Fibroblast of skin of left biceps (primary cell): ENCODE measurements around the gene ENPP7.

ENCODE experiments used
- DNase-seq, 2 experiments: peaks; one replicate each; pipeline ENCODE4 v3.0.0-alpha.2; 2013; ENCODE audit warnings: low read depth in 2 of 2

The ENPP7 gene

GRCh38 chr17:79730769-79731483 lies at the start of gene ENPP7:
TSS of gene ENPP7 (plus strand) at chr17:79730943. CDS start at chr17:79731140, 197 bp downstream.
- no peak for DNase-seq

DNA sequence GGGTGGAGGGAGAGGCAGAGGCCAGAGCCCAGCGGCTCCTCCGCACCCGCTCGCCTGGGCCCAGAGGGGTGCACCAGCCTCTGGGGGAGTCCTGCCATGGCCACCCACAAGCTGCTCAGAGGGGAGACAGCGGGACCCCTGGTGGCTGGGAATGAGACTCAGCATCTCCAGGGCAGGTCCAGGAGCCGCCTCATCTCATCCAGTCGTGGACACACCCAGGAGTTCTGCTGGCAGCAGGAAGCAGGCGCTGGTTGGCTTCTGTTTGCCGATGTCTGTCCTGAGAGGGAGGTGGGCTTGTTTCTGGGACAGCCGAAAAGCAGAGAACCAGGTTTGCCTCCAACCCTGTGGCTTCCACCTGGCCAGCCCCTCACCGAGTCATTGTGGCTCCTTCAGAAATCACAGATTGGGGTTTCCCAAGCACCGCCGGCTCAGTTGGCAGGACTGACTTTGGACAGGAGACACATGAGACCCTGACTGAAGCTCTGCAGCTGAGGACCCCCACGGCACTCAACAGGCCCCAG lies 49.6 kb upstream of the ENPP7 start:
- no peak for DNase-seq

DNA sequence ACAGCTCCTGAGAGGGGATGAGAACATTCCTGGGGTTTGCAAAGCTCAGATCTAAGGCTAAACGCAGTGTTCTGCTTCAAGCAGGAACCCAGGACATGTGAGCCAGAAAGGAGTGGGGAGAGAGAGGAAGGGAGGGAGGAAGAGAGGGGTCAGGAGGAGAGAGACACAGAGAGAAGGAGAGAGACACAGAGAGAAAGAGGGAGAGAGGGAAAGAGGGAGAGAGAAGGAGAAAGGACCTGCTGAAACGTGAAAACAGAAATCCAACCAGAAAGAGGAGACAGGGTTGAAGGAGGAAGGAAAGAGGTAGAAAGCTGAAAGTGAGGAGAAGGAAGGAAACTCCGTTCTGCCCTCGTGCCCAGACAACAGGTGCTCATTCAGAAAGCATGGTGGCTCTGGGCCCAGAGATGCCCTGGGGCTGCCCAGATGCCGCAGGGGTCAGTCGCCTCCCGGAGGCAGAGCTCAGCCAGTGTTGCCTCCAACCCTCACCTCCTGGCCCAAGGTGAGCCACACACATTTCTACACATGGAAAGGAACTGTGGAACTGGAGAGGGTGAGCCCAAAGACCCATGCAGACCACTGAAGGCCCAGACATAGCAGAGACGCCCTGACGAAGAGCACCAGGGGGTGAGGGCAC lies 49.0 kb upstream of the ENPP7 start:
- no peak for DNase-seq

DNA sequence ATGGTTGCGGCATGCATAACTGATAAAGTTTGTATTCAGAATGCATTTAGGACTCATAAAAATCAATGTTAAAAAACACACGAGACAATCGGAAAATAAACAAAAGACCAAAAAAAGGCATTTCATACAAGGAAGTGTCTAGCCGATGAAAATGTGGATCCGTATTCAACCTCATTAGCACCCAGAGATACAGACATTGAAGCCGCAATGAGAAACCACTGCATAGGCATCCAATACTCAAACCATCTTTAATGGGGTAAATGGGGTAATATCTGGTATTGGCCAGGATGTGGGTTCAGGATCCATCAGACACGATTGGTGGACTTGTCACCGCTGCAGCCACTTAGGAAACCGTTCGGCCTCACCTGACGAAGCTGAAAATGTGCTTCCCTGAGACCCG lies 47.4 kb upstream of the ENPP7 start:
- DNase-seq = no peak

DNA sequence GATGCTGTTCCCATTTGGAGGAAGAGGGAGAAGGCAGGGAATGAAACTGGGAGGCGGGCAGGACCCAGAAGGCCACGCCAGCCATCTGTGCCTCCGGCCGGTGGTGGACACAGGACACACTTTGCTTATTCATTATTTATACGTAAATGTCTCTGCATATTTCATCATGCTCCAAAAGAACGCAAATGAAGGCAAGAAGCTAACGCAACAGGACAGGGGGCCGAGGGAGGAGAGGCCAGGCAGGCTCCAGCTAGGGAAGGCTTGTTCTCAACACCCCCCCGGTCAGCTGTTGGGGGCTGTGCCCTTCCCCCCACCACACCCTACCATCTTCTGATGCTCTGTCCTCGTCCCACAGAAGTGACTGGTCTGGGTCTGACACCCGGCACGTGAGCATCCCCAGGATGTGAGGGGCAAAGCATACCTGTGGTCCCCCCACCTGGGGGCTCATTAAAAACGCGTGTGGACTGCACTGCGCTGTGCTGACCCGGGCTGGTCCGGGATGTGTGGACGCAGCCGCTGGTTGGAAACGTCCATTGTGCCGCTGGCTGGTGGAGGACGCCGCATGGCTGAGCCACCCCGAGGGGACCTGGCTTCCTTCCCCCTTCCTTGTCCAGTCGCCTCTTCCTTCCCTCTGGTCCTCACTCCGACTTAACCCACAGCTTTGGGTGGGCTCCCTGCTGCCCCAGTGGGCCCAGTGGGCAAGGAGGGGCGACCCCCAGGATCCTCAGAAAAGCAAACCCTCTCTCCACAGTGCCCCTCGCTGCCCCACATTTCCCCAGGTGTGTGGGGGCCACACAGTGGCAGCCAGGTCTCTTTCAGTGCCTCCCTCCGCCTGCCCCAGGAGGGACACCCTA lies 46.4 kb upstream of the ENPP7 start:
- no peak for DNase-seq

- DNase-seq = no peak
Observed at GRCh38 chr17:79685121-79685520, 45.6 kb upstream of the ENPP7 start.

DNA sequence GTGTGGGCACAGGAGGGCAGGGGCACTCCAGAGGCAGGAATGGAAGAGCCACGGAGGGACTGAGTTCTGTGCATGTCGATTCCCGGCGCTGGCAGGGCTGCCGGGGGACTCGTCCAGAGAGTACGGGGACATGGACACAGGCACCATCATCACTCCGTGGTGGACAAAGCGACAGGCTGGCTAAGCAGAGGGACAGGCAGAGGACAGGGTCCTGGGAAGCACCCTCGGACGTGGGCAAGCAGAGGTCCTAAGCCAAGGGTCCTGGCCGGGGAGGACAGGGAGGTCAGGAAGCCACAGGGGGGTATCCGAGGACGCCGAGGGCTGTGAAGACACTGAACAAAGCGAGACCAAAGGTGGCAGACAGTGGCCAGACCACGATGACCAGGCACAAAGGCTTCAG lies 44.3 kb upstream of the ENPP7 start:
- DNase-seq = no peak

DNA sequence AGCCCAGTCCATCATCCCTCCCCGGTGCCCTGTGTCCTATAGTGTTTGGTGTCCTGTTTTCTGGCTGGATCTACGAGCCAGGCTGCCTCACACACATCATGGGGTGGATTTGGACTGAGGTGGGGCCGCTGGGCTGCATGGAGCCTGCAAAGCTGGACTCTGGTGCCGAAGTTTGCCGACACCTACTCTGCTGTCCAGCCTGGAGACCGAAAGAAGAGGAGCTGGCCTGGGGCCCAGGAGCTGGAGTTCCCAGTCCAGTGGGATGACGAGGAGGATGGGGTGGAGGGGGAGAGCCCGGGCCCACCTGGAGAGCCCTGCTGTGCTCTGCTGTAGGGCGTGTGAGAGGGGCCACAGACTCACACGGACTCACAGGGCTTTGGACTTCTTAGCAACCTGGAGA lies 40.3 kb upstream of the ENPP7 start:
- DNase-seq = no peak

DNA sequence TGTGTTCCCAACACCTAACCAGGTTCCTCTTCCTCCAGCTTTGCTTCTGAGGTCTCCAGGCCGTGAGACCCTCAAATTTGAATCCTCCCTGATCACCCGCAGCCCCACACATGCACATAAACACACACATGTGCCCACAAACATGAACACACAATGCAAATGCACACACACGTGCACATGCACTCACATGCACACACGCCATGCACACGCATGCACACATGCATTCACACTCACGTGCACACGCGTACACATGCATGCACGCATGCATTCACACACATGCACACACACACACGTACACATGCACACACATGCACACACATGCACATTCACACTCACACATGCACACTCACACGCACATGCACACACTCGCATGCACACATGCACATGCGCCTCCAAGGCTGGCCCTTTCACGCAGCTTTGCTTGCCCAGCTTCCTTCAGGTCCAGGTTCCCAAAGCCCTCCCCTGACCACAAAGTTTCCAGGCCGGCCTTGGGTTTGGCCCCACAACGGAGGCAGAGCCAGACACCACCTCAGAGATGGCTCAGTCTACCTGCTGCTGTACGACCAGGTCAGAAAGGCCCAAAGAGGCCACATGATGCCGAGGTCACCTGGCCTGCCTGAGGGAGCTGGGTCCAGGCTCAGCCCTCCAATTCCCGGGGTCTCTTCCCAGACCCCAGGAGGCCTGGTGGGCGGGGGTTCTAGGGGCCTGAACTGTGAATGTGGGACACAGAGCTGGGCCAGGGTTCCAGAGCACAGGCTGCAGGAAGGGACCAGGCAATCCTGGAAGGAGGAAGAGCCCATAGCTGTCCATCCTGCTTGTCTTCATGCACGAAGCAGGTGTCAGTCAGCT lies 39.5 kb upstream of the ENPP7 start:
- no peak for DNase-seq

- DNase-seq = no peak
Observed at GRCh38 chr17:79691931-79692330, 38.8 kb upstream of the ENPP7 start.

DNA sequence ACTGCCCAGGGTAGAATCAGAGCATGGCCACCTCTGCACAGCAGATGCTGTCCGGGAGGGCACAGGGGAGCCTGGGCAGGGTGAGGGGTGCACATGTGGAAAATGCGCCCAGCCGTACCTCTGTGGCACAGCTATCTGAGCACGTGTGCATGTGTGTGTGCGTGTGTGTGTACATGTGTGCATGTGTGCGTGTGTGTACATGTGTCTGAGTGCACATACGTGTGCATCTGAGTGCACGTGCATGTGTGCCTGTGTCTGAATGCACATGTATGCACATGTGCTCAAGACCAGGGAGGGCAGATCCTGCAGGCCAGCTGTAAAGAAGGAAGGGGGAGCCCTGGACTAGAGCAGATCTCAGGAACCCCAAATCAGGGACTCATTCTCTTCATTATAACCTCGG lies 37.3 kb upstream of the ENPP7 start:
- no peak for DNase-seq

GRCh38 chr17:79695293-79695790 lies 35.4 kb upstream of the ENPP7 start:
- no peak for DNase-seq

- DNase-seq = no peak
Observed at GRCh38 chr17:79695797-79696609, 34.7 kb upstream of the ENPP7 start.

DNA sequence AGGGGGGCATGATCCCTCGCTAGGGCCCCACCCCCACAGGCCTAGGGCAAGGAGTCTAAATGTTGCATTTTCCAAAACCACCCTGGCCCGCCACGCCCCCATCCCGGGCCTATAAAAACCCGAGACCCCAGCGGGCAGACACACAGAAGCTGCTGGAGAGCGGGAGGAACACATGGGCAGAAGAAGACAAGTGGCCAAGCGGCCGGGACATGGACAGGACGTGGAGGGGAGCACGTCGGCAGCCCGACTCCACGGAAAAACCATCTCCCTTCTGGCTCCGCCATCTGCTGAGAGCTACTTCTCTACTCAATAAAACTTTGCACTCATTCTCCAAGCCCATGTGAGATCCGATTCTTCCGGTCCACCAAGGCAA lies 34.1 kb upstream of the ENPP7 start:
- no peak for DNase-seq

GRCh38 chr17:79698146-79698846 lies 32.4 kb upstream of the ENPP7 start:
- no peak for DNase-seq

DNA sequence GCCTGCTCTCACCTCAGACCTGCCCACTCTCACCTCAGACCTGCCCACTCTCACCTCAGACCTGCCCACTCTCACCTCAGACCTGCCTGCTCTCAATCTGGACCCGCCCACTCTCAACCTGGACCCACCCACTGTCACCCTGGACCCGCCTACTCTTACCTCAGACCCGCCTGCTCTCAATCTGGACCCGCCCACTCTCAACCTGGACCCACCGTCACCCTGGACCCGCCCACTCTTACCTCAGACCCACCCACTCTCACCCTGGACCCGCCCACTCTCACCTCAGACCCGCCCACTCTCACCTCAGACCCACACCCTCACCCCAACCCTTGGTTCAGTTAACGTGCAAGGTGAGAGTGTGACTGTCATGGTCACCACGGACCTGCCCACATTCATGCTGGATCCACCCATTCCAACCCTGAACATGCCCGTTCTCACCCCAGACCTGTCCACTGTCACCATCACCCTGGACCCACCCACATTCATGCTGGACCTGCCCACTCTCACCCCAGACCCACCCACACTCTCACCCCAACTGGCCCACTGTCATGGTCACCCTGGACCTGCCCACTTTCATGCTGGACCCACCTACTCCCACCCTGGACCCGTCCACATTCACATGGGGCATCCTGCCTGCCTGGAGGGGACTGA lies 31.2 kb upstream of the ENPP7 start:
- no peak for DNase-seq

DNA sequence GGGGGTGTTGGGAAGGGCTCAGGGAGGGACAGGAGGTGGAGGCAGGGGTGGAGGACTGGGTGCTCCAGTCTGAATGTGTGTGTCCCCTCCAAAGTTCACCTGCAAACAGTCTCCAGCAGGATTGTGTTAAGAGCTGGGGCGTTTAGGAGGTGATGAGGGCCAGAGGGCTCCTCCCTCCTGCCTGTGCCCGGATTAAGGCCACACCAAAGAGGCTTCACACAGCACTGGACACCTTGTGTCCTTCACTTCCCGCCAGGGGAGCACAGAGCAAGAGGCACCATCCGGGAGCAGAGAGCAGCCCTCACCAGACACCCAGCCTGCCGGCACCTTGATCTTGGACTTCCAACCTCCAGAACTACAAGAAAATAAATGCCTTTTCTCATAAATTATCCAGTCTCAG lies 30.2 kb upstream of the ENPP7 start:
- no peak for DNase-seq

DNA sequence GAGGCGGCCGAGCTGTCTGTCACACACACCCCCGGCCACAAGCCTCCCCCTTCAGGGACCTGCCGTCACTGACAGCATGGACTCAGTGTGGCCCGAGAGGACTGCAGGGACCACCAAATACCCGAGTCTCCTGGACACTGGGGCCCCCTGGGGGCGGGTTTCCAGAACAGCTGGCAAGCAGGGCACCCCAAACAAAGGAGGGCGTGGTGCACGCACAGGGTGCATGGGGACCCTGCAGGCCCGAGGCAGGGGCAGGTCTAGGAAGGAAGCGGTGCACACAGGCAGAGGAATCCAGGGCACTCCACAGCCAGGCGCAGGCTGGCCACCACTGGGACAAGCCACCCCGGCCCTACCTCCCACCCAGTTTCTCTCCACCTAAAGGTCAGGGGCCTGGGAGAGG lies 28.7 kb upstream of the ENPP7 start:
- no peak for DNase-seq

DNA sequence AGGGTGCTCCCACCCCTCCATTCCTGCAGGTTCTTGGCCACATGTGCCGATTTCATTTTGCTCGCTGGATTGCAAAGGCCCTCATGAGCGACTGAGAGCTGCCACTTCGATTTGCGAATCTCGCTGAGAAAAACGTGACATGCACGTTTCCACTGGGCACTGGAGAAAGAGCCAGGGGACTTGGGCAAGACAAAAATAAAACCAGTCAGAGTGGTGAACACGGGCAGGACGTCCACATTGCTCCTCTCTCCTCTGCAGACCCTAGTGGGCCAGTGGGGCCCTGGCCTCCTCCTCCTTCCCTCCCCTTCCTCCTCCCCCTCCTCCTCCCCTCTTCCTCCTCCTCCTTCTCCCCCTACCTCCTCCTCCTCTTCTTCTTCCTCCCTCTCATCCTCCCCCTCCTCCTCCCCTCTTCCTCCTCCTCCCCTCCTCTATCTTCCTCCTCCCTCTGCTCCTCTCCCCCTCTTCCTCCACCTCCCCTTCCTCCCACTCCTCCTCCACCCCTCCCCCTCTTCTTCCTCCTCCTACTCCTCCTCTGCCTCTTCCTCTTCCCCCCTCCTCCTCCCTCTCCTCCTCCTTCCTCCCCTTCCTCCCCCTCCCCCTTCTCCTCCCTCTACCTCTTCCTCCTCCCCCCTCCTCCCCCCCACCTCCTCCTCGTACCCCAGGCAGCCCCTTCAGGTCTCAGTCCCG lies 28.1 kb upstream of the ENPP7 start:
- DNase-seq = no peak
